Cardiac muscle cell (in vitro differentiated cells and primary cell): Measurements from ENCODE around the gene ARHGAP6. TPM values are rescaled to one million over a fixed set of nuclear protein-coding genes. Genes with fewer than 3 reads are reported as not detected.

Source experiments
- DNase-seq, 2 donors: peaks; one replicate each; pipeline versions ENCODE4 v3.0.0 to v3.0.0-alpha.2; 2010 to 2017; ENCODE audit warnings: low read depth in 1 of 2, low spot score in 1 of 2
- H3K27ac ChIP-seq: fragments of 200-600 bp; sonication (generic); 2 replicates; pipeline ENCODE4 v1.5.1; 2016
- H3K27me3 ChIP-seq: fragments of 200-600 bp; sonication (generic); 2 replicates; pipeline ENCODE4 v1.6.0; 2016; ENCODE audit warnings: control low read depth
- H3K36me3 ChIP-seq: fragments of 200-600 bp; sonication (generic); 2 replicates; pipeline ENCODE4 v1.5.1; 2016; ENCODE audit warnings: control low read depth
- H3K4me1 ChIP-seq: fragments of 200-600 bp; sonication (generic); 2 replicates; pipeline ENCODE4 v1.8.1; 2017; ENCODE audit warnings: low read depth, mild to moderate bottlenecking, mixed run types
- H3K4me3 ChIP-seq: fragments of 200-600 bp; sonication (generic); 2 replicates; pipeline ENCODE4 v1.5.1; 2016; ENCODE audit warnings: mild to moderate bottlenecking
- H3K9me3 ChIP-seq: fragments of 200-600 bp; sonication (generic); 2 replicates; pipeline ENCODE4 v1.5.1; 2017; ENCODE audit warnings: low read depth, mild to moderate bottlenecking, control low read depth
- CTCF ChIP-seq: IDR thresholded peaks from 2 replicates; pipeline ENCODE4 v1.5.1; 2012; ENCODE audit warnings: low read depth, mild to moderate bottlenecking, low read length
- polyA plus RNA-seq: library from polyadenylated mRNA; unstranded; fragments of >200 nt; fragmentation: Nextera tagmentation; extraction: Ambion mirVana; gene quantifications from 2 replicates; pipeline ENCODE4 v1.2.1, GENCODE V29; 2016
- total RNA-seq: library from RNA; depleted of rRNA; stranded (reverse); fragments of >200 nt; gene quantifications from 2 replicates; pipeline ENCODE4 v1.2.3, GENCODE V29; 2016

ARHGAP6 gene
- total and polyA plus RNA-seq, 2 experiments from 2014 or later, result 10.5 to 45.0 TPM

GRCh38 chrX:11423949-11424348 is 241.8 kb downstream of the ARHGAP6 start:
- Histone ChIP-seq H3K4me3 (no peak overlapping the region), H3K27ac (no peak overlapping the region), H3K27me3 (no peaks in the 10 kb centered on the region), H3K36me3 (no peaks in the 10 kb centered on the region), H3K4me1 (peaks cover 4% of the 10 kb centered on the region), H3K9me3 (no peaks in the 10 kb centered on the region)
- TF ChIP-seq CTCF, result no peak
- DNase-seq, result no peak

GRCh38 chrX:11423362-11423818 is 242.3 kb downstream of the ARHGAP6 start:
- no peak for TF ChIP-seq CTCF
- Histone ChIP-seq H3K4me3 (no peak overlapping the region), H3K4me1 (peaks cover 4% of the 10 kb centered on the region), H3K27me3 (no peaks in the 10 kb centered on the region), H3K9me3 (no peaks in the 10 kb centered on the region), H3K36me3 (no peaks in the 10 kb centered on the region), H3K27ac (no peak overlapping the region)
- peak in 1 of 2 donors; percentile 80 for DNase-seq

- H3K4me1 ChIP-seq, result peaks cover 4% of the 10 kb centered on the region
- no peak for TF ChIP-seq CTCF
- no peaks in the 10 kb centered on the region for H3K36me3 ChIP-seq
- H3K27ac ChIP-seq, result no peak overlapping the region
- no peak overlapping the region for H3K4me3 ChIP-seq
- H3K27me3 ChIP-seq, result no peaks in the 10 kb centered on the region
- H3K9me3 ChIP-seq, result no peaks in the 10 kb centered on the region
- no peak for DNase-seq
Measured at GRCh38 chrX:11422525-11422857, 243.2 kb downstream of the ARHGAP6 start.

GRCh38 chrX:11421805-11422524 is 243.8 kb downstream of the ARHGAP6 start:
- Histone ChIP-seq H3K27me3 (no peaks in the 10 kb centered on the region), H3K36me3 (no peaks in the 10 kb centered on the region), H3K4me3 (no peak overlapping the region), H3K27ac (no peak overlapping the region), H3K9me3 (no peaks in the 10 kb centered on the region), H3K4me1 (peaks cover 4% of the 10 kb centered on the region)
- no peak for TF ChIP-seq CTCF
- no peak for DNase-seq

- Histone ChIP-seq H3K27me3 (no peaks in the 10 kb centered on the region), H3K27ac (no peak overlapping the region), H3K4me1 (peaks cover 4% of the 10 kb centered on the region), H3K9me3 (no peaks in the 10 kb centered on the region), H3K4me3 (no peak overlapping the region), H3K36me3 (no peaks in the 10 kb centered on the region)
- DNase-seq, result no peak
- no peak for TF ChIP-seq CTCF
Measured at GRCh38 chrX:11420851-11421250, 244.9 kb downstream of the ARHGAP6 start.
